Suprapubic skin (tissue), 4 donors: ENCODE data around the gene SFSWAP. TPM values are rescaled to one million over a fixed set of nuclear protein-coding genes. Genes with fewer than 3 reads are reported as not detected.

Source experiments
- DNase-seq, 2 donors: peaks; one replicate each; pipeline ENCODE4 v3.0.0-alpha.2; 2019; ENCODE audit warnings: low spot score in 2 of 2
- H3K27ac ChIP-seq: fragments of 200-600 bp; sonication (generic); one replicate; pipeline ENCODE4 v1.5.1; 2019
- H3K27me3 ChIP-seq: fragments of 200-600 bp; sonication (generic); one replicate; pipeline ENCODE4 v1.5.1; 2019
- H3K36me3 ChIP-seq: fragments of 200-600 bp; sonication (generic); one replicate; pipeline ENCODE4 v1.5.1; 2019
- H3K4me1 ChIP-seq: fragments of 200-600 bp; sonication (generic); one replicate; pipeline ENCODE4 v1.5.1; 2019
- H3K4me3 ChIP-seq: fragments of 200-600 bp; sonication (generic); one replicate; pipeline ENCODE4 v1.5.1; 2019; ENCODE audit warnings: mild to moderate bottlenecking
- H3K9me3 ChIP-seq: fragments of 200-600 bp; sonication (generic); one replicate; pipeline ENCODE4 v1.5.1; 2019
- EP300 ChIP-seq: sonication (generic); formaldehyde crosslinking; IDR thresholded peaks from one replicate; pipeline ENCODE4 v1.6.1; 2017; ENCODE audit warnings: antibody characterized with exemption
- POLR2A ChIP-seq, 2 donors: fragments of 450-650 bp; IDR thresholded peaks; one replicate each; pipeline ENCODE4 v1.6.1; 2017; ENCODE audit warnings: antibody characterized with exemption in 2 of 2, mild to moderate bottlenecking in 2 of 2, moderate library complexity in 2 of 2
- POLR2AphosphoS5 ChIP-seq, 3 donors: sonication (generic); formaldehyde crosslinking; IDR thresholded peaks; one replicate each; pipeline ENCODE4 v1.6.1; 2017; ENCODE audit warnings: antibody characterized with exemption in 3 of 3
- WGBS: methylation state at CpG from one replicate; pipeline ENCODE4 v1.1.5; 2018; 5-methylcytosine and 5-hydroxymethylcytosine counted together
- total RNA-seq, 4 donors: library from RNA; depleted of rRNA; stranded (reverse); fragments of >200 nt; gene quantifications; one replicate each; pipeline ENCODE4 v1.1.0, GENCODE V29; 2016
- TF ChIP-seq, protein P1 (sequence below), 2 donors: fragments of 200-600 bp in 1 of 2; fragments of 450-650 bp in 1 of 2; sonication (generic) in 1 of 2; IDR thresholded peaks; one replicate each; pipeline ENCODE4 v1.5.1; 2016 to 2019; ENCODE audit warnings: antibody characterized with exemption in 2 of 2, mild to moderate bottlenecking in 1 of 2, moderate library complexity in 1 of 2

The SFSWAP gene
- total RNA-seq, 4 donors from 2014 or later = 41.3 to 107 (median 49.9) TPM

DNA sequence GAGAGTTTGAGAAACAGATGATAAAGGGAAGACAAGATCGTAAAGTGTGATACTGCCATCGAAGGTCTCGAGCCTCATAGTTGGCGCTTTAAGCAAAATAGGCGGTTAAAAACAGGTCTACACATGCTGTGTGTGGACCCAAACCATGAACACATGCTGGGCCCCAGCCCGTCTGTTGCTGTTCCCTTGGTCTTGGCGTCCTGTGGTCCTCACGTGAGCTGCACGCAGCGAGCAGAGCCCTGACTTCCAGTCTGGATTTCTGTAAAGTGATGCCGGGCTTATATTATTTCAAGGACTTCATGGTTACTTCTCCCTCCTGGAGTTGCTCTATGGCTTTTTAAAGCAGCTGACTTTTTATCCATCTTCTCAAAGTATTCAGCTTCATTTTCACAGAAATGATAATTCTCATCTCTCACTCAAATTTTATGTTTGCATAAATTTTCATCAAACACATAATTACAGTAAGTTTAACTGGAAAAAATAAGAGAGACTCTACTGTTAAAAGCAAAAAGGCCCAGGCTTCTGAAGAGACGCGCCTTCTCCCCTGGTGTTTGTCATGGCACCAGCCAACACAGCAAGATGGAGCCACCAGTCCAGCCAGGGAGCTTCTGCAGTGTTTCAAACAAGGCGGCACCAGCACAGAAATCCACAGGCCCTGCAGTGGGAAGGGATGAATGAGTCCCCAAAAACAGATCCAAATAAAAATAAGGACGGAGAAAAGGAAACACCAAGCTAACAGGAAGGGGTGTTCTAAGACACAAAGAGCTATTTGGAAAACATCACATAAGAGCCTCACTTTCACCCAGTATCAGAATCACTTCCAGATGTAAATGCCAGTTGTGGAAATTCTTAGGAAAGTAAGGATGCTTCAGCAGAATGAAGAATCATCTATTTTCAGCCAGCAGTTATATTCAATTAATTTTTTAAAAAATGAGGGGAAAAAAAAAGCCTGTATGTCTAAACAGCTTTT, 24.9 kb downstream of the SFSWAP start:
- Histone ChIP-seq H3K9me3 (no peaks in the 10 kb centered on the region), H3K27me3 (no peaks in the 10 kb centered on the region), H3K36me3 (peaks cover 74% of the 10 kb centered on the region), H3K4me3 (no peak overlapping the region), H3K27ac (no peak overlapping the region), H3K4me1 (no peaks in the 10 kb centered on the region)
- DNase-seq = no peak
- no peak for TF ChIP-seq EP300
- TF ChIP-seq POLR2AphosphoS5 (IDR thresholded peaks at IDR 0.05) = no peak
- TF ChIP-seq POLR2A (IDR thresholded peaks at IDR 0.05) = no peak
- TF ChIP-seq, protein P1, sequence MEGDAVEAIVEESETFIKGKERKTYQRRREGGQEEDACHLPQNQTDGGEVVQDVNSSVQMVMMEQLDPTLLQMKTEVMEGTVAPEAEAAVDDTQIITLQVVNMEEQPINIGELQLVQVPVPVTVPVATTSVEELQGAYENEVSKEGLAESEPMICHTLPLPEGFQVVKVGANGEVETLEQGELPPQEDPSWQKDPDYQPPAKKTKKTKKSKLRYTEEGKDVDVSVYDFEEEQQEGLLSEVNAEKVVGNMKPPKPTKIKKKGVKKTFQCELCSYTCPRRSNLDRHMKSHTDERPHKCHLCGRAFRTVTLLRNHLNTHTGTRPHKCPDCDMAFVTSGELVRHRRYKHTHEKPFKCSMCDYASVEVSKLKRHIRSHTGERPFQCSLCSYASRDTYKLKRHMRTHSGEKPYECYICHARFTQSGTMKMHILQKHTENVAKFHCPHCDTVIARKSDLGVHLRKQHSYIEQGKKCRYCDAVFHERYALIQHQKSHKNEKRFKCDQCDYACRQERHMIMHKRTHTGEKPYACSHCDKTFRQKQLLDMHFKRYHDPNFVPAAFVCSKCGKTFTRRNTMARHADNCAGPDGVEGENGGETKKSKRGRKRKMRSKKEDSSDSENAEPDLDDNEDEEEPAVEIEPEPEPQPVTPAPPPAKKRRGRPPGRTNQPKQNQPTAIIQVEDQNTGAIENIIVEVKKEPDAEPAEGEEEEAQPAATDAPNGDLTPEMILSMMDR (IDR thresholded peaks at IDR 0.05) = no peak
- 89% methylated on average over 15 of the region's 15 CpGs for WGBS

DNA sequence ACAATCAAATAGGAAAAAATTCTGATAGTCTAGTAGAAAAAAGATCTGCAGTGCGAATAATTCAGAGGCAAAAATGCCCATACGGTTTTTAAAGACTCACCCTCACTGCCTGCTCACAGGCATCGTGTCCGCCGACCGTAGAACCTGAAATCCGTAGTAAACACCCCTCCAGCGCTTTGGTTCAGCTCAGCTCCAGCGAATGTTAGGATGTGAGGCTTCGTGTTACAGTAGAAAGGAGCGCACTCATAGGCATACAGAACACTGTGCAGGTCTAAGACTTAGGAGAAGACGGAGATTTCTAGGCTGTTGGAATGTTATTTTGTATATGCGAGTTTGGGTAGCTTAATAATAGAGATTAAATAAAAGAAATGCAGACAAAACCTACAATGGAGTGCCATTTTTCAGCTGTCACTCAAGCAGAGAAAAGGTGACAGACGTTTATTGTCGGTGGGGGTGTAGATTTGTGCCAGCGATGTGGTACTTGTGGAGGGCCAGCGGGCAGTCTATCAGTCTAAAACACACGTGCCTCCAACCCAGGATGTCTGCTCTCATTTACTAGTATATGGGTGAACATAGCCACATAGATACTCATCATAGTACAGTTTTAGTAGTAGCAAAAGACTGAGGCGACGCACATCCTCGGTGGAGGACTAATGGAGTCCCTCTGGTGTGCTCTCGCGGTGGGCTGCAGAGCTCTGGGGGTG, 25.7 kb downstream of the SFSWAP start:
- TF ChIP-seq EP300 = no peak
- TF ChIP-seq POLR2A (IDR thresholded peaks at IDR 0.05) = no peak
- TF ChIP-seq, protein P1 (IDR thresholded peaks at IDR 0.05) = no peak
- TF ChIP-seq POLR2AphosphoS5 (IDR thresholded peaks at IDR 0.05) = no peak
- Histone ChIP-seq H3K9me3 (no peaks in the 10 kb centered on the region), H3K36me3 (peaks cover 73% of the 10 kb centered on the region), H3K4me3 (no peak overlapping the region), H3K27me3 (no peaks in the 10 kb centered on the region), H3K27ac (no peak overlapping the region), H3K4me1 (no peaks in the 10 kb centered on the region)
- DNase-seq = no peak
- WGBS = 89% methylated on average over 23 of the region's 23 CpGs

GRCh38 chr12:131737150-131737827, 26.4 kb downstream of the SFSWAP start:
- H3K4me3 ChIP-seq = no peak overlapping the region
- H3K27me3 ChIP-seq = no peaks in the 10 kb centered on the region
- DNase-seq = no peak
- H3K27ac ChIP-seq = no peak overlapping the region
- TF ChIP-seq EP300 = no peak
- no peak for TF ChIP-seq POLR2A (IDR thresholded peaks at IDR 0.05)
- TF ChIP-seq POLR2AphosphoS5 (IDR thresholded peaks at IDR 0.05) = no peak
- TF ChIP-seq, protein P1 (IDR thresholded peaks at IDR 0.05) = no peak
- H3K36me3 ChIP-seq = peaks cover 76% of the 10 kb centered on the region
- 84% methylated on average over 16 of the region's 21 CpGs for WGBS
- no peaks in the 10 kb centered on the region for H3K4me1 ChIP-seq
- no peaks in the 10 kb centered on the region for H3K9me3 ChIP-seq

- 81% methylated on average over 5 of the region's 5 CpGs for WGBS
- Histone ChIP-seq H3K9me3 (no peaks in the 10 kb centered on the region), H3K4me3 (no peak overlapping the region), H3K36me3 (peaks cover 76% of the 10 kb centered on the region), H3K4me1 (no peaks in the 10 kb centered on the region), H3K27ac (no peak overlapping the region), H3K27me3 (no peaks in the 10 kb centered on the region)
- no peak for DNase-seq
- no peak for TF ChIP-seq POLR2A (IDR thresholded peaks at IDR 0.05)
- TF ChIP-seq EP300 = no peak
- TF ChIP-seq, protein P1 (IDR thresholded peaks at IDR 0.05) = no peak
- no peak for TF ChIP-seq POLR2AphosphoS5 (IDR thresholded peaks at IDR 0.05)
Observed at GRCh38 chr12:131738196-131738595, 27.3 kb downstream of the SFSWAP start.
